ENCODE data around the gene PRSS23.

GRCh38 chr11:86793307-86793706, 7.0 kb upstream of the PRSS23 start:
- TF ChIP-seq CTCF (IDR thresholded peaks at IDR 0.05) (no peak), SIN3A (IDR thresholded peaks at IDR 0.05; ENCODE audit: borderline replicate concordance, insufficient read depth, low read depth, low read length) (no peak), POLR2AphosphoS5 (IDR thresholded peaks at IDR 0.05; ENCODE audit: low read depth, low read length) (no peak)

Measured in Panc1 (cell line).